Gastroesophageal sphincter (tissue), 3 donors: Measurements from ENCODE around the gene MYO1H.

Source experiments
- EP300 ChIP-seq: sonication (generic); formaldehyde crosslinking; IDR thresholded peaks from one replicate; pipeline ENCODE4 v1.6.1; 2017; ENCODE audit warnings: antibody characterized with exemption, mild to moderate bottlenecking
- POLR2A ChIP-seq, 2 donors: fragments of 450-650 bp; IDR thresholded peaks; one replicate each; pipeline ENCODE4 v1.6.1; 2017; ENCODE audit warnings: antibody characterized with exemption in 2 of 2, mild to moderate bottlenecking in 2 of 2, moderate library complexity in 1 of 2
- POLR2AphosphoS5 ChIP-seq: sonication (generic); formaldehyde crosslinking; IDR thresholded peaks from one replicate; pipeline ENCODE4 v1.6.1; 2017; ENCODE audit warnings: antibody characterized with exemption
- TF ChIP-seq, protein P1 (sequence below), 4 experiments: fragments of 200-600 bp in 2 of 4; fragments of 450-650 bp in 2 of 4; sonication (generic) in 1 of 4; IDR thresholded peaks; one replicate each; pipeline ENCODE4 v1.5.1; 2017 to 2019; ENCODE audit warnings: antibody characterized with exemption in 4 of 4, mild to moderate bottlenecking in 2 of 4, moderate library complexity in 2 of 4

DNA sequence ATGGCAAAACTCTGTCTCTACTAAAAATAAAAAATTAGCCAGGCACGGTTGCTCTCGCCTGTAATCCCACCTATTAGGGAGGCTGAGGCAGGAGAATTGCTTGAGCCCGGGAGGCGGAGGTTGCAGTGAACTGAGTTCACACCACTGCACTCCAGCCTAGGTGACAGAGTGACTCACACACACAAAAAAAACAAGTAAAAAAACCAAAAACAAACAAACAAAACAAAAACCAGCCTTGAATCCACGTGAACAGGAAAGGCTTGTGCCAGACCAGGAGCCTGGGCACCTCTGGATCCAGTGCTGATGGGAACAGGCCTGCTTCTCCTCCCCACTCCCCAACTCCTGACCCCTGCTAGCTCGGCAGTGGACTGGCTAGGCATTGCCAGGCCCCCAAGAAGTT, 42.2 kb upstream of the MYO1H start:
- TF ChIP-seq, protein P1, sequence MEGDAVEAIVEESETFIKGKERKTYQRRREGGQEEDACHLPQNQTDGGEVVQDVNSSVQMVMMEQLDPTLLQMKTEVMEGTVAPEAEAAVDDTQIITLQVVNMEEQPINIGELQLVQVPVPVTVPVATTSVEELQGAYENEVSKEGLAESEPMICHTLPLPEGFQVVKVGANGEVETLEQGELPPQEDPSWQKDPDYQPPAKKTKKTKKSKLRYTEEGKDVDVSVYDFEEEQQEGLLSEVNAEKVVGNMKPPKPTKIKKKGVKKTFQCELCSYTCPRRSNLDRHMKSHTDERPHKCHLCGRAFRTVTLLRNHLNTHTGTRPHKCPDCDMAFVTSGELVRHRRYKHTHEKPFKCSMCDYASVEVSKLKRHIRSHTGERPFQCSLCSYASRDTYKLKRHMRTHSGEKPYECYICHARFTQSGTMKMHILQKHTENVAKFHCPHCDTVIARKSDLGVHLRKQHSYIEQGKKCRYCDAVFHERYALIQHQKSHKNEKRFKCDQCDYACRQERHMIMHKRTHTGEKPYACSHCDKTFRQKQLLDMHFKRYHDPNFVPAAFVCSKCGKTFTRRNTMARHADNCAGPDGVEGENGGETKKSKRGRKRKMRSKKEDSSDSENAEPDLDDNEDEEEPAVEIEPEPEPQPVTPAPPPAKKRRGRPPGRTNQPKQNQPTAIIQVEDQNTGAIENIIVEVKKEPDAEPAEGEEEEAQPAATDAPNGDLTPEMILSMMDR (IDR thresholded peaks at IDR 0.05) = no peak
- TF ChIP-seq POLR2A (IDR thresholded peaks at IDR 0.05) = no peak
- no peak for TF ChIP-seq POLR2AphosphoS5
- no peak for TF ChIP-seq EP300
